CD14-positive monocyte (primary cell): ENCODE results near the gene EDN2. TPM values are rescaled to one million over a fixed set of nuclear protein-coding genes. Genes with fewer than 3 reads are reported as not detected.

Experiments used
- DNase-seq, 3 donors: peaks; one replicate each; pipeline ENCODE4 v3.0.0-alpha.2; 2011 to 2022
- H2AFZ ChIP-seq: 2 replicates; pipeline ENCODE4 v1.6.0; 2012; ENCODE audit warnings: mild to moderate bottlenecking, low read depth, low read length, inconsistent platforms; ENCODE audit not compliant: insufficient read depth, poor library complexity, severe bottlenecking
- H3K27ac ChIP-seq, 2 donors: 1 replicate in 1 of 2; 2 replicates in 1 of 2; pipeline ENCODE4 v1.5.1; 2012 to 2013; ENCODE audit warnings: low read length in 2 of 2, control low read depth in 1 of 2, inconsistent platforms in 1 of 2, low read depth in 1 of 2, mild to moderate bottlenecking in 1 of 2
- H3K27me3 ChIP-seq, 2 donors: one replicate each; pipeline versions ENCODE4 v1.6.0 to v1.6.1; 2011 to 2013; ENCODE audit warnings: low read length in 2 of 2; ENCODE audit not compliant: control insufficient read depth in 2 of 2, insufficient read depth in 2 of 2
- H3K36me3 ChIP-seq, 2 donors: replicated peaks in 1 of 2; 1 replicate in 1 of 2; 2 replicates in 1 of 2; pipeline versions ENCODE4 v1.5.1 to v1.6.1; 2012 to 2013; ENCODE audit warnings: low read length in 2 of 2, control low read depth in 1 of 2, inconsistent platforms in 1 of 2, mild to moderate bottlenecking in 1 of 2; ENCODE audit not compliant: insufficient read depth in 2 of 2, control insufficient read depth in 1 of 2
- H3K4me1 ChIP-seq, 2 donors: 1 replicate in 1 of 2; 2 replicates in 1 of 2; pipeline versions ENCODE4 v1.5.1 to v1.6.1; 2012 to 2013; ENCODE audit warnings: low read length in 2 of 2, control low read depth in 1 of 2, inconsistent platforms in 1 of 2, mild to moderate bottlenecking in 1 of 2, moderate library complexity in 1 of 2; ENCODE audit not compliant: insufficient read depth in 2 of 2, control insufficient read depth in 1 of 2
- H3K4me2 ChIP-seq: replicated peaks from 2 replicates; pipeline ENCODE3; 2012; ENCODE audit warnings: low read length, moderate library complexity, mild to moderate bottlenecking; ENCODE audit not compliant: poor library complexity, severe bottlenecking; ENCODE audit errors: extremely low read depth
- H3K4me3 ChIP-seq, 3 experiments: fragments of 200-600 bp in 1 of 3; sonication (generic) in 1 of 3; replicated peaks in 1 of 3; 1 replicate in 2 of 3; 2 replicates in 1 of 3; pipeline ENCODE4 v1.5.1; 2011 to 2013; ENCODE audit warnings: low read length in 3 of 3, mild to moderate bottlenecking in 3 of 3, control low read depth in 2 of 3, low read depth in 2 of 3, inconsistent platforms in 1 of 3, moderate library complexity in 1 of 3
- H3K79me2 ChIP-seq: 2 replicates; pipeline ENCODE4 v1.6.0; 2012; ENCODE audit warnings: mild to moderate bottlenecking, control low read depth, inconsistent platforms, low read length, moderate library complexity; ENCODE audit not compliant: insufficient read depth
- H3K9ac ChIP-seq: 2 replicates; pipeline ENCODE4 v1.6.0; 2017; ENCODE audit warnings: low read length, mild to moderate bottlenecking; ENCODE audit not compliant: insufficient read depth, poor library complexity, severe bottlenecking
- H3K9me3 ChIP-seq, 2 donors: replicated peaks in 1 of 2; 1 replicate in 1 of 2; 2 replicates in 1 of 2; pipeline versions ENCODE4 v1.5.1 to v1.6.1; 2012 to 2013; ENCODE audit warnings: low read length in 2 of 2, control low read depth in 1 of 2; ENCODE audit not compliant: control insufficient read depth in 1 of 2, insufficient read depth in 1 of 2
- H4K20me1 ChIP-seq: 2 replicates; pipeline ENCODE4 v1.6.0; 2012; ENCODE audit warnings: mild to moderate bottlenecking, low read length, control low read depth, moderate library complexity; ENCODE audit not compliant: insufficient read depth
- H3K27ac Mint-ChIP-seq, 7 donors: one replicate each; pipeline ENCODE4 v1.8.0; 2020; ENCODE audit warnings: mild to moderate bottlenecking in 7 of 7, mixed read lengths in 7 of 7, moderate library complexity in 6 of 7, inconsistent platforms in 2 of 7
- H3K27me3 Mint-ChIP-seq, 3 donors: one replicate each; pipeline ENCODE4 v1.8.0; 2021 to 2022; ENCODE audit warnings: low read depth in 3 of 3, mild to moderate bottlenecking in 3 of 3, mixed read lengths in 3 of 3, moderate library complexity in 3 of 3, inconsistent platforms in 1 of 3
- H3K36me3 Mint-ChIP-seq, 2 donors: one replicate each; pipeline ENCODE4 v1.8.0; 2020; ENCODE audit warnings: mixed read lengths in 2 of 2, inconsistent platforms in 1 of 2, mild to moderate bottlenecking in 1 of 2
- H3K4me1 Mint-ChIP-seq: one replicate; pipeline ENCODE4 v1.8.0; 2020; ENCODE audit warnings: mild to moderate bottlenecking, mixed read lengths
- H3K4me3 Mint-ChIP-seq, 2 donors: one replicate each; pipeline ENCODE4 v1.8.0; 2020; ENCODE audit warnings: mild to moderate bottlenecking in 2 of 2, mixed read lengths in 2 of 2, moderate library complexity in 1 of 2
- H3K9me3 Mint-ChIP-seq, 7 donors: one replicate each; pipeline ENCODE4 v1.8.0; 2020 to 2022; ENCODE audit warnings: mixed read lengths in 7 of 7, mild to moderate bottlenecking in 6 of 7, moderate library complexity in 6 of 7, inconsistent platforms in 2 of 7
- WGBS: methylation state at CpG from one replicate; pipeline ENCODE4 v1.1.5; 2013; ENCODE audit warnings: missing lambda C conversion rate; ENCODE audit not compliant: insufficient coverage; 5-methylcytosine and 5-hydroxymethylcytosine counted together
- intact Hi-C, 2 donors: fragments of 100-400 bp; cut with micrococcal nuclease; formaldehyde crosslinking; loops; one replicate each; pipeline versions ENCODE4 v1.15.0 to v1.15.1; 2023
- polyA plus RNA-seq, 3 donors: library from polyadenylated mRNA; depleted of rRNA in 1 of 3; unstranded in 2 of 3; stranded (reverse) in 1 of 3; fragments of 300-500 nt in 2 of 3; fragments of >200 nt in 1 of 3; fragmentation: Illumina TruSeq in 2 of 3; gene quantifications; 1 replicate in 2 of 3; 2 replicates in 1 of 3; pipeline ENCODE4 v1.2.3, GENCODE V29; 2012 to 2021
- TF ChIP-seq, protein P1 (sequence below): fragments of 200-600 bp; IDR thresholded peaks from one replicate; pipeline ENCODE4 v1.8.0; 2022; ENCODE audit warnings: antibody characterized with exemption, mild to moderate bottlenecking

Gene EDN2
- polyA plus RNA-seq, 3 donors = not detected

DNA sequence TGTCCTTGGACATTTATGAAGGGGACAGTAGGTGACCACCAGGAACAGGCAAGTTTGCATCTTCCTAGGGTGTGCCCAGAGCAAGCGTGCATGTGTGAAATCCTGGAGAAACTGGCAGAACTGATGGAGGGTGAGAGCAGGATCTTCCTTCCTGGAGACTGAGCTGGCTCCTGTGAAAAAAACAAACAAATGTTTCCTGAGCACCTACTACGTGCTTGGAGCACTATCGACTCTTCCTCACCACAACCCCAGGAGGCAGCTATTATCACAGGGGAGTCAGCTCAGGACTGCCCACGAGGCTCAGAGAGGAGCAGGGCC is 1.5 kb upstream of the EDN2 start:
- H3K4me2 ChIP-seq = no peak overlapping the region
- no peaks in the 10 kb centered on the region for H4K20me1 ChIP-seq
- H3K27me3 Mint-ChIP-seq = peaks cover 21 to 35% (median 31%) of the 10 kb centered on the region in 3 donors
- intact Hi-C loops = no loop called here
- H3K79me2 ChIP-seq = no peaks in the 10 kb centered on the region
- H3K9me3 Mint-ChIP-seq = no peaks in the 10 kb centered on the region
- H3K4me1 ChIP-seq = peaks cover 6 to 13% of the 10 kb centered on the region in 2 donors
- no peaks in the 10 kb centered on the region for H3K9me3 ChIP-seq
- no peak overlapping the region for H3K9ac ChIP-seq
- H2AFZ ChIP-seq = no peak overlapping the region
- H3K36me3 Mint-ChIP-seq = no peaks in the 10 kb centered on the region
- TF ChIP-seq, protein P1, sequence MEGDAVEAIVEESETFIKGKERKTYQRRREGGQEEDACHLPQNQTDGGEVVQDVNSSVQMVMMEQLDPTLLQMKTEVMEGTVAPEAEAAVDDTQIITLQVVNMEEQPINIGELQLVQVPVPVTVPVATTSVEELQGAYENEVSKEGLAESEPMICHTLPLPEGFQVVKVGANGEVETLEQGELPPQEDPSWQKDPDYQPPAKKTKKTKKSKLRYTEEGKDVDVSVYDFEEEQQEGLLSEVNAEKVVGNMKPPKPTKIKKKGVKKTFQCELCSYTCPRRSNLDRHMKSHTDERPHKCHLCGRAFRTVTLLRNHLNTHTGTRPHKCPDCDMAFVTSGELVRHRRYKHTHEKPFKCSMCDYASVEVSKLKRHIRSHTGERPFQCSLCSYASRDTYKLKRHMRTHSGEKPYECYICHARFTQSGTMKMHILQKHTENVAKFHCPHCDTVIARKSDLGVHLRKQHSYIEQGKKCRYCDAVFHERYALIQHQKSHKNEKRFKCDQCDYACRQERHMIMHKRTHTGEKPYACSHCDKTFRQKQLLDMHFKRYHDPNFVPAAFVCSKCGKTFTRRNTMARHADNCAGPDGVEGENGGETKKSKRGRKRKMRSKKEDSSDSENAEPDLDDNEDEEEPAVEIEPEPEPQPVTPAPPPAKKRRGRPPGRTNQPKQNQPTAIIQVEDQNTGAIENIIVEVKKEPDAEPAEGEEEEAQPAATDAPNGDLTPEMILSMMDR = no peak
- H3K27me3 ChIP-seq = peaks cover 0 to 5% of the 10 kb centered on the region in 2 donors
- H3K36me3 ChIP-seq = no peaks in the 10 kb centered on the region
- 92% methylated on average over 2 of the region's 4 CpGs for WGBS
- DNase-seq = no peak
- H3K4me3 ChIP-seq = no peak overlapping the region
- no peak overlapping the region for H3K4me3 Mint-ChIP-seq
- H3K27ac ChIP-seq = no peak overlapping the region
- peaks cover 12% of the 10 kb centered on the region for H3K4me1 Mint-ChIP-seq
- H3K27ac Mint-ChIP-seq = no peak overlapping the region

GRCh38 chr1:41485605-41486004 is 1.1 kb upstream of the EDN2 start:
- WGBS = 71% methylated on average over 5 of the region's 5 CpGs
- H3K9me3 Mint-ChIP-seq = no peaks in the 10 kb centered on the region
- H3K27ac Mint-ChIP-seq = peak overlapping the region in 1 of 7 donors; percentile 40
- DNase-seq = no peak
- no peak overlapping the region for H3K27ac ChIP-seq
- no peaks in the 10 kb centered on the region for H3K9me3 ChIP-seq
- H3K36me3 ChIP-seq = no peaks in the 10 kb centered on the region
- H3K4me3 ChIP-seq = no peak overlapping the region
- no peak overlapping the region for H3K4me2 ChIP-seq
- no peak overlapping the region for H2AFZ ChIP-seq
- peaks cover 21 to 35% (median 31%) of the 10 kb centered on the region in 3 donors for H3K27me3 Mint-ChIP-seq
- intact Hi-C loops = no loop called here
- TF ChIP-seq, protein P1 = no peak
- peaks cover 12% of the 10 kb centered on the region for H3K4me1 Mint-ChIP-seq
- H3K4me1 ChIP-seq = peaks cover 6 to 13% of the 10 kb centered on the region in 2 donors
- peaks cover 0 to 5% of the 10 kb centered on the region in 2 donors for H3K27me3 ChIP-seq
- no peaks in the 10 kb centered on the region for H4K20me1 ChIP-seq
- no peaks in the 10 kb centered on the region for H3K79me2 ChIP-seq
- no peak overlapping the region for H3K9ac ChIP-seq
- no peaks in the 10 kb centered on the region for H3K36me3 Mint-ChIP-seq
- H3K4me3 Mint-ChIP-seq = no peak overlapping the region
